Spleen (tissue), 7 donors: ENCODE measurements around the gene RRP1.

Experiments
- POLR2A ChIP-seq, 3 donors: fragments of 450-650 bp; IDR thresholded peaks; one replicate each; pipeline ENCODE4 v1.5.1; 2017; ENCODE audit warnings: antibody characterized with exemption in 3 of 3, mild to moderate bottlenecking in 1 of 3
- TF ChIP-seq, protein P1 (sequence below), 11 experiments: fragments of 200-600 bp in 7 of 11; fragments of 450-650 bp in 4 of 11; sonication (generic) in 4 of 11; IDR thresholded peaks in 8 of 11; conservative IDR thresholded peaks in 3 of 11; 1 replicate in 7 of 11; 2 replicates in 4 of 11; pipeline versions ENCODE4 v1.4.0 to v1.8.0; 2016 to 2021; ENCODE audit warnings: antibody characterized with exemption in 11 of 11, inconsistent platforms in 4 of 11, mild to moderate bottlenecking in 1 of 11
- donor health status: DM: no; HTN: no; CAD: no; lungs with moderate emphysema.
- donor health status: DM: no; HTN: no; CAD: no.
- donor health status: DM: no; HTN: no; CAD: no.

- TF ChIP-seq, protein P1, sequence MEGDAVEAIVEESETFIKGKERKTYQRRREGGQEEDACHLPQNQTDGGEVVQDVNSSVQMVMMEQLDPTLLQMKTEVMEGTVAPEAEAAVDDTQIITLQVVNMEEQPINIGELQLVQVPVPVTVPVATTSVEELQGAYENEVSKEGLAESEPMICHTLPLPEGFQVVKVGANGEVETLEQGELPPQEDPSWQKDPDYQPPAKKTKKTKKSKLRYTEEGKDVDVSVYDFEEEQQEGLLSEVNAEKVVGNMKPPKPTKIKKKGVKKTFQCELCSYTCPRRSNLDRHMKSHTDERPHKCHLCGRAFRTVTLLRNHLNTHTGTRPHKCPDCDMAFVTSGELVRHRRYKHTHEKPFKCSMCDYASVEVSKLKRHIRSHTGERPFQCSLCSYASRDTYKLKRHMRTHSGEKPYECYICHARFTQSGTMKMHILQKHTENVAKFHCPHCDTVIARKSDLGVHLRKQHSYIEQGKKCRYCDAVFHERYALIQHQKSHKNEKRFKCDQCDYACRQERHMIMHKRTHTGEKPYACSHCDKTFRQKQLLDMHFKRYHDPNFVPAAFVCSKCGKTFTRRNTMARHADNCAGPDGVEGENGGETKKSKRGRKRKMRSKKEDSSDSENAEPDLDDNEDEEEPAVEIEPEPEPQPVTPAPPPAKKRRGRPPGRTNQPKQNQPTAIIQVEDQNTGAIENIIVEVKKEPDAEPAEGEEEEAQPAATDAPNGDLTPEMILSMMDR (IDR thresholded peaks at IDR 0.05 in 8 of 11, conservative IDR thresholded peaks at IDR 0.05 in 3 of 11), result no peak
- no peak for TF ChIP-seq POLR2A (IDR thresholded peaks at IDR 0.05)
Measured at GRCh38 chr21:43781846-43782245, 7.5 kb upstream of the RRP1 start.
